NCI-H128 (cell line): ENCODE measurements around the gene COPZ1.

Experiments used
- DNase-seq: peaks from one replicate; lab custom pipeline; 2025; ENCODE audit not compliant: unreplicated experiment; lab: John Stamatoyannopoulos, UW

Gene COPZ1

GRCh38 chr12:54374562-54375258 lies 49.8 kb downstream of the COPZ1 start:
- no peak for DNase-seq

GRCh38 chr12:54375259-54375579 lies 50.3 kb downstream of the COPZ1 start:
- DNase-seq, result no peak

GRCh38 chr12:54376596-54376995 lies 51.7 kb downstream of the COPZ1 start:
- no peak for DNase-seq

- no peak for DNase-seq
Observed at GRCh38 chr12:54377007-54377406, 52.1 kb downstream of the COPZ1 start.

GRCh38 chr12:54377797-54378515 lies 53.0 kb downstream of the COPZ1 start:
- no peak for DNase-seq

- no peak for DNase-seq
Observed at GRCh38 chr12:54378796-54379397, 54.0 kb downstream of the COPZ1 start.

- DNase-seq, result peak; percentile 86
Observed at GRCh38 chr12:54379398-54380201, 54.7 kb downstream of the COPZ1 start.

- no peak for DNase-seq
Observed at GRCh38 chr12:54381136-54381535, 56.2 kb downstream of the COPZ1 start.

GRCh38 chr12:54383041-54383609 lies 58.2 kb downstream of the COPZ1 start:
- DNase-seq, result no peak

- DNase-seq, result no peak
Observed at GRCh38 chr12:54384591-54385041, 59.7 kb downstream of the COPZ1 start, which contains the start of gene ZNF385A. ZNF385A (minus strand) TSS chr12:54384733; CDS start chr12:54384514, 219 bp downstream.

- no peak for DNase-seq
Observed at GRCh38 chr12:54385251-54385914, 60.5 kb downstream of the COPZ1 start.

GRCh38 chr12:54386403-54387113 lies 61.6 kb downstream of the COPZ1 start:
- DNase-seq, result no peak

GRCh38 chr12:54387114-54387467 lies 62.2 kb downstream of the COPZ1 start:
- no peak for DNase-seq

- no peak for DNase-seq
Observed at GRCh38 chr12:54388237-54389133, 63.6 kb downstream of the COPZ1 start.

GRCh38 chr12:54389134-54389508 lies 64.2 kb downstream of the COPZ1 start:
- no peak for DNase-seq

- no peak for DNase-seq
Observed at GRCh38 chr12:54389607-54390175, 64.8 kb downstream of the COPZ1 start.

- DNase-seq, result no peak
Observed at GRCh38 chr12:54390176-54390667, 65.3 kb downstream of the COPZ1 start.
